ENCODE measurements around the gene PCDH15.

Gene PCDH15

GRCh38 chr10:54372179-54372578 lies 428.9 kb downstream of the PCDH15 start:
- no peak for DNase-seq (ENCODE audit: low spot score)

- no peak for DNase-seq (ENCODE audit: low spot score)
Measured at GRCh38 chr10:54368984-54369383, 432.0 kb downstream of the PCDH15 start.

GRCh38 chr10:54363390-54363789 lies 437.6 kb downstream of the PCDH15 start:
- no peak for DNase-seq (ENCODE audit: low spot score)

GRCh38 chr10:54342058-54342457 lies 459.0 kb downstream of the PCDH15 start:
- no peak for DNase-seq (ENCODE audit: low spot score)

GRCh38 chr10:54335296-54335695 lies 465.7 kb downstream of the PCDH15 start:
- no peak for DNase-seq (ENCODE audit: low spot score)

- DNase-seq (ENCODE audit: low spot score), result no peak
Measured at GRCh38 chr10:54319341-54319740, 481.7 kb downstream of the PCDH15 start.

- no peak for DNase-seq (ENCODE audit: low spot score)
Measured at GRCh38 chr10:54318470-54318869, 482.6 kb downstream of the PCDH15 start.

GRCh38 chr10:54314430-54314829 lies 486.6 kb downstream of the PCDH15 start:
- DNase-seq (ENCODE audit: low spot score), result no peak

GRCh38 chr10:54284526-54285193 lies 516.4 kb downstream of the PCDH15 start:
- DNase-seq (ENCODE audit: low spot score), result no peak

GRCh38 chr10:54282012-54282411 lies 519.0 kb downstream of the PCDH15 start:
- no peak for DNase-seq (ENCODE audit: low spot score)

GRCh38 chr10:54266395-54266794 lies 534.6 kb downstream of the PCDH15 start:
- no peak for DNase-seq (ENCODE audit: low spot score)

GRCh38 chr10:54262726-54263125 lies 538.3 kb downstream of the PCDH15 start:
- DNase-seq (ENCODE audit: low spot score), result no peak

- no peak for DNase-seq (ENCODE audit: low spot score)
Measured at GRCh38 chr10:54259104-54259503, 541.9 kb downstream of the PCDH15 start.

GRCh38 chr10:54234832-54235231 lies 566.2 kb downstream of the PCDH15 start:
- DNase-seq (ENCODE audit: low spot score), result no peak

GRCh38 chr10:54203401-54203800 lies 597.6 kb downstream of the PCDH15 start:
- DNase-seq (ENCODE audit: low spot score), result no peak

GRCh38 chr10:54198051-54198450 lies 603.0 kb downstream of the PCDH15 start:
- DNase-seq (ENCODE audit: low spot score), result no peak

- no peak for DNase-seq (ENCODE audit: low spot score)
Measured at GRCh38 chr10:54194806-54195205, 606.2 kb downstream of the PCDH15 start.

- no peak for DNase-seq (ENCODE audit: low spot score)
Measured at GRCh38 chr10:54159924-54160323, 641.1 kb downstream of the PCDH15 start.

- no peak for DNase-seq (ENCODE audit: low spot score)
Measured at GRCh38 chr10:54148508-54148907, 652.5 kb downstream of the PCDH15 start.

GRCh38 chr10:54139819-54140428 lies 661.1 kb downstream of the PCDH15 start:
- DNase-seq (ENCODE audit: low spot score), result no peak

GRCh38 chr10:54137396-54137795 lies 663.6 kb downstream of the PCDH15 start:
- no peak for DNase-seq (ENCODE audit: low spot score)

GRCh38 chr10:54133203-54133602 lies 667.8 kb downstream of the PCDH15 start:
- DNase-seq (ENCODE audit: low spot score), result no peak

- DNase-seq (ENCODE audit: low spot score), result no peak
Measured at GRCh38 chr10:54131833-54132232, 669.2 kb downstream of the PCDH15 start.

GRCh38 chr10:54130394-54130793 lies 670.6 kb downstream of the PCDH15 start:
- no peak for DNase-seq (ENCODE audit: low spot score)

Measured in hematopoietic multipotent progenitor cell treated with erythropoietin and hydrocortisone succinate and interleukin-3 and kit ligand, for 15 days (in vitro differentiated cells).